WTC11 (cell line): Measurements from ENCODE around the gene CD86. TPM values are rescaled to one million over a fixed set of nuclear protein-coding genes. Genes with fewer than 3 reads are reported as not detected.

Experiments used
- ATAC-seq: fragments of 200-7000 bp; cut with Tn5 transposase; 2 replicates; pipeline ENCODE4 v1.10.0; 2021; ENCODE audit warnings: mild to moderate bottlenecking, moderate library complexity
- CTCF ChIA-PET: fragments of 300-600 bp; sonication (Branson Sonifier 250); formaldehyde crosslinking; loops from one replicate; lab custom pipeline; 2021; ENCODE audit warnings: antibody characterized with exemption; lab: Charles Lee
- POLR2A ChIA-PET: fragments of 350-600 bp; sonication (Branson Sonifier 250); formaldehyde crosslinking; loops from one replicate; lab custom pipeline; 2021; ENCODE audit warnings: antibody characterized with exemption; lab: Charles Lee
- DNase-seq: peaks from one replicate; pipeline ENCODE4 v3.0.0; 2021; ENCODE audit warnings: low spot score
- H3K27ac Mint-ChIP-seq: 2 replicates; pipeline ENCODE4 v1.8.0; 2021; ENCODE audit warnings: mixed read lengths
- H3K27me3 Mint-ChIP-seq: 2 replicates; pipeline ENCODE4 v1.8.0; 2021; ENCODE audit warnings: low read depth, mild to moderate bottlenecking, moderate library complexity, mixed read lengths
- H3K36me3 Mint-ChIP-seq: 2 replicates; pipeline ENCODE4 v1.8.0; 2021; ENCODE audit warnings: mixed read lengths
- H3K4me1 Mint-ChIP-seq: 2 replicates; pipeline ENCODE4 v1.8.0; 2022; ENCODE audit warnings: mixed read lengths
- H3K4me3 Mint-ChIP-seq: 2 replicates; pipeline ENCODE4 v1.8.0; 2021; ENCODE audit warnings: mild to moderate bottlenecking, moderate library complexity, mixed read lengths
- H3K9me3 Mint-ChIP-seq: 2 replicates; pipeline ENCODE4 v1.8.0; 2021; ENCODE audit warnings: mixed read lengths
- ELF4 ChIP-seq: sonication (generic); formaldehyde crosslinking; IDR thresholded peaks from 2 replicates; pipeline ENCODE4 v1.8.1; 2022; ENCODE audit warnings: low read depth, mild to moderate bottlenecking, moderate library complexity, missing genetic modification reagents
- ETV6 ChIP-seq: sonication (generic); formaldehyde crosslinking; IDR thresholded peaks from 2 replicates; pipeline ENCODE4 v1.8.1; 2022; ENCODE audit warnings: mild to moderate bottlenecking, missing genetic modification reagents
- HMGXB4 ChIP-seq: sonication (generic); formaldehyde crosslinking; IDR thresholded peaks from 2 replicates; pipeline ENCODE4 v1.8.1; 2023; ENCODE audit warnings: mild to moderate bottlenecking, moderate library complexity, missing genetic modification reagents
- MAX ChIP-seq: sonication (generic); formaldehyde crosslinking; IDR thresholded peaks from 2 replicates; pipeline ENCODE4 v1.8.0; 2022; ENCODE audit warnings: mild to moderate bottlenecking, missing genetic modification reagents
- NFE2L1 ChIP-seq: sonication (generic); formaldehyde crosslinking; IDR thresholded peaks from 2 replicates; pipeline ENCODE4 v1.8.1; 2023; ENCODE audit warnings: missing genetic modification reagents
- PRDM15 ChIP-seq: sonication (generic); formaldehyde crosslinking; IDR thresholded peaks from 2 replicates; pipeline ENCODE4 v1.8.0; 2022; ENCODE audit warnings: missing genetic modification reagents
- PRRX2 ChIP-seq: fragments of 250-450 bp; sonication (Bioruptor Pico); IDR thresholded peaks from 2 replicates; pipeline ENCODE4 v1.8.0; 2021; ENCODE audit warnings: mild to moderate bottlenecking
- SMAD3 ChIP-seq: sonication (generic); formaldehyde crosslinking; IDR thresholded peaks from 2 replicates; pipeline ENCODE4 v1.8.0; 2022; ENCODE audit warnings: missing genetic modification reagents, mild to moderate bottlenecking, borderline replicate concordance
- STAT6 ChIP-seq: sonication (generic); formaldehyde crosslinking; conservative IDR thresholded peaks from 2 replicates; pipeline ENCODE4 v1.8.1; 2023; ENCODE audit warnings: mild to moderate bottlenecking, low read depth, missing genetic modification reagents, moderate library complexity
- USF2 ChIP-seq: sonication (generic); formaldehyde crosslinking; IDR thresholded peaks from 2 replicates; pipeline ENCODE4 v1.8.1; 2023; ENCODE audit warnings: mild to moderate bottlenecking, missing genetic modification reagents, moderate library complexity
- ZNF138 ChIP-seq: sonication (generic); formaldehyde crosslinking; conservative IDR thresholded peaks from 2 replicates; pipeline ENCODE4 v1.8.1; 2022; ENCODE audit warnings: mild to moderate bottlenecking, moderate library complexity, missing genetic modification reagents
- ZNF423 ChIP-seq: fragments of 250-450 bp; sonication (Bioruptor Pico); IDR thresholded peaks from 2 replicates; pipeline ENCODE4 v2.1.2; 2022; ENCODE audit warnings: mild to moderate bottlenecking, moderate library complexity
- ZNF512 ChIP-seq: sonication (generic); formaldehyde crosslinking; IDR thresholded peaks from 2 replicates; pipeline ENCODE4 v1.8.1; 2022; ENCODE audit warnings: missing genetic modification reagents, borderline replicate concordance
- ZNF532 ChIP-seq: fragments of 250-450 bp; sonication (Bioruptor Pico); IDR thresholded peaks from 2 replicates; pipeline ENCODE4 v1.9.0; 2021; ENCODE audit warnings: mild to moderate bottlenecking, borderline replicate concordance
- total RNA-seq: library from RNA; stranded (reverse); gene quantifications from 3 replicates; pipeline ENCODE4 v1.2.3, GENCODE V29; 2021

The CD86 gene
- total RNA-seq, 1 experiment from 2014 or later = 0.61 TPM

- peaks cover 4% of the 10 kb centered on the region; the same call in 1 of the 2 replicates for H3K9me3 Mint-ChIP-seq
- POLR2A ChIA-PET = no interaction called here
- H3K4me1 Mint-ChIP-seq = no peaks in the 10 kb centered on the region
- ATAC-seq = no peak
- DNase-seq = no peak
- H3K27ac Mint-ChIP-seq = no peak overlapping the region
- no peak overlapping the region for H3K4me3 Mint-ChIP-seq
- CTCF ChIA-PET = no interaction called here
- no peak for TF ChIP-seq ZNF532 (CRISPR knock-in tag)
- TF ChIP-seq USF2 (CRISPR knock-in tag) = no peak
- no peak for TF ChIP-seq HMGXB4 (CRISPR knock-in tag)
- no peak for TF ChIP-seq PRRX2 (CRISPR knock-in tag)
- TF ChIP-seq PRDM15 (CRISPR knock-in tag) = no peak
- no peak for TF ChIP-seq NFE2L1
- no peaks in the 10 kb centered on the region for H3K36me3 Mint-ChIP-seq
- H3K27me3 Mint-ChIP-seq = no peaks in the 10 kb centered on the region
Measured at GRCh38 chr3:122078235-122078935, 23.2 kb downstream of the CD86 start.

- POLR2A ChIA-PET = no interaction called here
- no peaks in the 10 kb centered on the region for H3K27me3 Mint-ChIP-seq
- ATAC-seq = no peak
- CTCF ChIA-PET = no interaction called here
- DNase-seq = no peak
- H3K9me3 Mint-ChIP-seq = no peaks in the 10 kb centered on the region
- H3K4me3 Mint-ChIP-seq = no peak overlapping the region
- H3K27ac Mint-ChIP-seq = no peak overlapping the region
- TF ChIP-seq ZNF423 (CRISPR knock-in tag) = no peak
- no peak for TF ChIP-seq MAX
- TF ChIP-seq ZNF512 (CRISPR knock-in tag) = no peak
- no peak for TF ChIP-seq SMAD3 (CRISPR knock-in tag)
- no peak for TF ChIP-seq ETV6 (CRISPR knock-in tag)
- no peak for TF ChIP-seq STAT6 (CRISPR knock-in tag)
- TF ChIP-seq ZNF138 (CRISPR knock-in tag) = no peak
- TF ChIP-seq ELF4 (CRISPR knock-in tag) = no peak
- no peaks in the 10 kb centered on the region for H3K36me3 Mint-ChIP-seq
- H3K4me1 Mint-ChIP-seq = no peaks in the 10 kb centered on the region
Measured at GRCh38 chr3:122079524-122080206, 24.5 kb downstream of the CD86 start.
